SK-N-SH (cell line): ENCODE data around the gene IQCN. TPM values are rescaled to one million over a fixed set of nuclear protein-coding genes. Genes with fewer than 3 reads are reported as not detected.

ENCODE experiments used
- CTCF ChIA-PET: fragments of 300-600, 350-600 bp; formaldehyde crosslinking; extraction: SDS; loops from one replicate; lab custom pipeline; 2021; lab: Yijun Ruan, JAX
- POLR2A ChIA-PET: fragments of 350-600 bp; sonication (Branson Sonifier 250); formaldehyde crosslinking; extraction: SDS; loops from one replicate; lab custom pipeline; 2020; ENCODE audit warnings: antibody characterized with exemption, inconsistent platforms; lab: Yijun Ruan, JAX
- DNase-seq: peaks from one replicate; pipeline ENCODE4 v3.0.0; 2012
- H2AFZ ChIP-seq: fragments of 200-600 bp; sonication (generic); 2 replicates; pipeline ENCODE4 v1.8.1; 2016; ENCODE audit warnings: antibody characterized with exemption, mild to moderate bottlenecking, low read depth
- H3F3A ChIP-seq: fragments of 200-600 bp; sonication (generic); replicated peaks from 2 replicates; pipeline ENCODE3; 2016; ENCODE audit warnings: antibody characterized with exemption, mild to moderate bottlenecking; ENCODE audit not compliant: insufficient read depth
- H3K27ac ChIP-seq, 2 experiments: fragments of 200-500 bp in 1 of 2; fragments of 200-600 bp in 1 of 2; sonication (Bioruptor generic) in 1 of 2; sonication (generic), shearing (Covaris generic) in 1 of 2; 2 replicates each; pipeline versions ENCODE4 v1.5.1 to v1.6.1; 2014 to 2016; ENCODE audit warnings: low read depth in 2 of 2, inconsistent platforms in 1 of 2, low read length in 1 of 2, mild to moderate bottlenecking in 1 of 2, mixed read lengths in 1 of 2
- H3K27me3 ChIP-seq: fragments of 200-600 bp; sonication (generic), shearing (Covaris generic); 2 replicates; pipeline ENCODE4 v1.6.1; 2016; ENCODE audit warnings: mixed run types; ENCODE audit not compliant: insufficient read depth
- H3K36me3 ChIP-seq, 2 experiments: fragments of 200-500 bp in 1 of 2; fragments of 200-600 bp in 1 of 2; sonication (Bioruptor generic) in 1 of 2; sonication (generic) in 1 of 2; replicated peaks in 1 of 2; 2 replicates each; pipeline versions ENCODE3 to v1.5.1; 2014 to 2016; ENCODE audit warnings: low read length in 1 of 2, mild to moderate bottlenecking in 1 of 2; ENCODE audit not compliant: insufficient read depth in 2 of 2, control insufficient read depth in 1 of 2
- H3K4me1 ChIP-seq, 2 experiments: fragments of 200-500 bp in 1 of 2; fragments of 200-600 bp in 1 of 2; sonication (Bioruptor generic) in 1 of 2; sonication (generic), shearing (Covaris generic) in 1 of 2; 2 replicates each; pipeline versions ENCODE4 v1.5.1 to v1.6.1; 2014 to 2016; ENCODE audit warnings: low read depth in 1 of 2, low read length in 1 of 2, mixed run types in 1 of 2; ENCODE audit not compliant: insufficient read depth in 2 of 2, control insufficient read depth in 1 of 2
- H3K4me2 ChIP-seq: fragments of 200-600 bp; sonication (generic), shearing (Covaris generic); 2 replicates; pipeline ENCODE4 v1.6.1; 2017; ENCODE audit warnings: mixed run types
- H3K4me3 ChIP-seq, 2 experiments: fragments of 200-500 bp in 1 of 2; fragments of 200-600 bp in 1 of 2; sonication (Bioruptor generic) in 1 of 2; sonication (generic), shearing (Covaris generic) in 1 of 2; 2 replicates each; pipeline versions ENCODE4 v1.5.1 to v1.8.1; 2014 to 2016; ENCODE audit warnings: low read depth in 2 of 2, inconsistent platforms in 1 of 2, low read length in 1 of 2, mild to moderate bottlenecking in 1 of 2, mixed read lengths in 1 of 2, moderate library complexity in 1 of 2
- H3K79me2 ChIP-seq: fragments of 200-600 bp; sonication (generic); 2 replicates; pipeline ENCODE4 v1.8.1; 2017; ENCODE audit warnings: mild to moderate bottlenecking; ENCODE audit not compliant: insufficient read depth
- H3K9ac ChIP-seq: fragments of 200-600 bp; sonication (generic); 2 replicates; pipeline ENCODE4 v1.6.1; 2017; ENCODE audit warnings: mixed run types
- H3K9me2 ChIP-seq: fragments of 200-600 bp; sonication (generic); 2 replicates; pipeline ENCODE4 v1.6.1; 2017; ENCODE audit warnings: mixed run types
- H3K9me3 ChIP-seq: fragments of 200-600 bp; sonication (generic); 2 replicates; pipeline ENCODE4 v1.6.1; 2017; ENCODE audit warnings: mixed run types, mild to moderate bottlenecking, moderate library complexity
- H4K20me1 ChIP-seq: fragments of 200-600 bp; sonication (generic); 2 replicates; pipeline ENCODE4 v1.6.1; 2017; ENCODE audit warnings: mild to moderate bottlenecking, mixed run types; ENCODE audit not compliant: insufficient read depth
- FOSL2 ChIP-seq: IDR thresholded peaks from 2 replicates; pipeline ENCODE4 v1.4.0; 2012; ENCODE audit warnings: low read depth, mild to moderate bottlenecking, moderate library complexity, borderline replicate concordance
- GABPA ChIP-seq: IDR thresholded peaks from 2 replicates; pipeline ENCODE4 v1.4.0; 2012; ENCODE audit warnings: low read depth, mild to moderate bottlenecking
- GATA2 ChIP-seq: sonication (generic); formaldehyde crosslinking; IDR thresholded peaks from 2 replicates; pipeline ENCODE4 v1.5.0; 2020; ENCODE audit warnings: mild to moderate bottlenecking, missing genetic modification reagents
- IRF3 ChIP-seq: fragments of 150-350 bp; IDR thresholded peaks from 2 replicates; pipeline ENCODE4 v1.6.1; 2016; ENCODE audit warnings: mild to moderate bottlenecking, low read depth, low read length
- JUND ChIP-seq: IDR thresholded peaks from 2 replicates; pipeline ENCODE4 v1.4.0; 2012
- MAX ChIP-seq: IDR thresholded peaks from 2 replicates; pipeline ENCODE4 v1.4.0; 2012; ENCODE audit warnings: low read depth
- NRF1 ChIP-seq: IDR thresholded peaks from 2 replicates; pipeline ENCODE4 v1.6.1; 2012; ENCODE audit warnings: low read depth, mild to moderate bottlenecking, low read length
- PBX3 ChIP-seq: IDR thresholded peaks from 2 replicates; pipeline ENCODE4; 2012
- REST ChIP-seq: IDR thresholded peaks from 2 replicates; pipeline ENCODE4 v1.6.1; 2012; ENCODE audit warnings: mild to moderate bottlenecking, low read depth, low read length, moderate library complexity
- RXRA ChIP-seq: IDR thresholded peaks from 2 replicates; pipeline ENCODE4 v1.4.0; 2012; ENCODE audit warnings: low read depth, mild to moderate bottlenecking, borderline replicate concordance
- SIN3A ChIP-seq: IDR thresholded peaks from 2 replicates; pipeline ENCODE4 v1.6.1; 2012; ENCODE audit warnings: low read depth, mild to moderate bottlenecking, low read length, moderate library complexity, borderline replicate concordance
- SMC3 ChIP-seq: IDR thresholded peaks from 2 replicates; pipeline ENCODE4 v1.6.1; 2012; ENCODE audit warnings: low read depth, low read length, improper control_type of control experiment
- TCF12 ChIP-seq: IDR thresholded peaks from 2 replicates; pipeline ENCODE4 v1.4.0; 2012
- USF1 ChIP-seq: IDR thresholded peaks from 2 replicates; pipeline ENCODE4 v1.4.0; 2012; ENCODE audit warnings: low read depth, borderline replicate concordance
- ZBTB33 ChIP-seq: IDR thresholded peaks from 2 replicates; pipeline ENCODE4 v1.4.0; 2012; ENCODE audit warnings: low read depth, borderline replicate concordance
- WGBS: methylation state at CpG from one replicate; pipeline ENCODE4 v1.1.6; 2017; ENCODE audit warnings: low lambda C conversion rate; 5-methylcytosine and 5-hydroxymethylcytosine counted together
- polyA plus RNA-seq, 3 experiments: library from polyadenylated mRNA; depleted of rRNA; stranded (reverse); fragments of >200 nt; gene quantifications; 2 replicates each; pipeline ENCODE4 v1.2.3, GENCODE V29; 2012

The IQCN gene
- polyA plus RNA-seq, 1 of the 3 experiments (the other 2 are of a cell fraction), result 2.5 TPM

- no peaks in the 10 kb centered on the region for H3F3A ChIP-seq
- DNase-seq, result no peak
- H4K20me1 ChIP-seq, result no peaks in the 10 kb centered on the region
- H3K9me2 ChIP-seq, result no peaks in the 10 kb centered on the region
- ChIA-PET POLR2A (no interaction called here), CTCF (interaction anchor here (2.7 kb wide), 1 partner anchor 37 kb away, joined by 8 read pairs; no protein-coding TSS in a partner anchor)
- no peak for TF ChIP-seq SIN3A
- TF ChIP-seq MAX, result no peak
- peak; percentile 29; the same call in 1 of the 2 replicates for TF ChIP-seq PBX3
- TF ChIP-seq SMC3, result no peak
- no peak for TF ChIP-seq GATA2 (CRISPR knock-in tag)
- no peak for TF ChIP-seq USF1
- no peak for TF ChIP-seq IRF3
- TF ChIP-seq FOSL2, result no peak
- H3K27me3 ChIP-seq, result no peaks in the 10 kb centered on the region
- no peaks in the 10 kb centered on the region for H3K4me1 ChIP-seq
- H3K4me3 ChIP-seq, result no peak overlapping the region
- 59% methylated on average over 7 of the region's 7 CpGs for WGBS
- no peak overlapping the region for H3K27ac ChIP-seq
- H3K9ac ChIP-seq, result no peak overlapping the region
- no peaks in the 10 kb centered on the region for H3K9me3 ChIP-seq
- H3K4me2 ChIP-seq, result no peak overlapping the region
- 0 out of 2 replicates have a peak overlapping the region, but pooled peaks have one; percentile 4 for H2AFZ ChIP-seq
- H3K36me3 ChIP-seq, result no peaks in the 10 kb centered on the region
- H3K79me2 ChIP-seq, result no peaks in the 10 kb centered on the region
These were observed 59.3 kb downstream of the IQCN start for GRCh38 chr19:18214779-18215433.

GRCh38 chr19:18211683-18212082, 62.6 kb downstream of the IQCN start:
- 69% methylated on average over 11 of the region's 14 CpGs for WGBS
- Histone ChIP-seq H3K79me2 (no peaks in the 10 kb centered on the region), H3K9me2 (no peaks in the 10 kb centered on the region), H3K4me3 (no peak overlapping the region), H3K4me2 (no peak overlapping the region), H3K9me3 (no peaks in the 10 kb centered on the region), H4K20me1 (no peaks in the 10 kb centered on the region), H3K27ac (no peak overlapping the region), H3K36me3 (no peaks in the 10 kb centered on the region), H3F3A (no peaks in the 10 kb centered on the region), H2AFZ (no peak overlapping the region), H3K4me1 (peaks cover 0 to 3% of the 10 kb centered on the region in 2 experiments; a peak in 1 of 4 replicates), H3K9ac (no peak overlapping the region), H3K27me3 (no peaks in the 10 kb centered on the region)
- ChIA-PET POLR2A (interaction anchor here (0.6 kb wide), 1 partner anchor 81 kb away, joined by 4 read pairs; no protein-coding TSS in a partner anchor), CTCF (interaction anchor here (2.6 kb wide), 1 partner anchor 40 kb away, joined by 11 read pairs; no protein-coding TSS in a partner anchor)
- DNase-seq, result no peak
- TF ChIP-seq GABPA, result no peak
- TF ChIP-seq GATA2 (CRISPR knock-in tag), result no peak
- no peak for TF ChIP-seq USF1
- TF ChIP-seq RXRA, result no peak
- TF ChIP-seq REST, result no peak
- TF ChIP-seq TCF12, result no peak
- TF ChIP-seq NRF1, result no peak
- no peak for TF ChIP-seq ZBTB33
- TF ChIP-seq SMC3, result no peak
- TF ChIP-seq JUND, result no peak
